ENCODE results near the gene KSR2. TPM values are rescaled to one million over a fixed set of nuclear protein-coding genes. Genes with fewer than 3 reads are reported as not detected.

KSR2 gene
- total and polyA plus RNA-seq, 10 of the 15 experiments (the other 5 are each of a cell fraction or from before 2014, with no cell fraction given) = under 0.01 to 1.5 (median 0.01) TPM; not detected in 3

DNA sequence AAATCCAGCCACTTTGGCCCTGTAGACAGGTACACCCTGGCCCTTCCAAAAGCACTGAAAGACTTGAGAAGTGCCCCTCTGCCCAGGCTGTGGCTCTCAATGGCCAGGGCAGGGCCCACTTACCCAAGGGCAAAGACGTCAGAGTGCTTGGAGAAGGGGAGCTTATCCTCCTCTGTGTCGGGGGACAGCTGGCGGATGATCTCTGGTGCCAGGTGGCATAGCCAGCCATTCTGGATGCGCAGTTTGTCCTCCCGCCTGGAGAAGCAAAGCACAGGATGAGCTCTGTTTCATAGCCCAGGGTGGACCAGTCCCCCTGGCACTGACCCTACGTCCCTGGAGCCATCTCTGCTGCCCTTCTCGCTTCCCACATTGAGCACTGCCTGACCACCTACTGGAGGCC, 492.4 kb downstream of the KSR2 start:
- Histone ChIP-seq H3K36me3 (ENCODE audit: control insufficient read depth in 2 of 2, insufficient read depth in 2 of 2, low read length in 1 of 2) (no peaks in the 10 kb centered on the region), H3K79me2 (ENCODE audit: control insufficient read depth, insufficient read depth, low read length) (no peaks in the 10 kb centered on the region), H3K4me1 (ENCODE audit: control insufficient read depth, insufficient read depth, low read length) (no peaks in the 10 kb centered on the region), H3K4me2 (ENCODE audit: control insufficient read depth, insufficient read depth) (no peak overlapping the region), H3K9ac (ENCODE audit: control insufficient read depth, insufficient read depth, low read length) (no peak overlapping the region), H3K4me3 (no peak overlapping the region), H3K27me3 (replicated peaks in 1 of 2; ENCODE audit: control insufficient read depth in 2 of 2, insufficient read depth in 2 of 2, low read length in 1 of 2) (no peaks in the 10 kb centered on the region; a peak in 1 of 4 replicates), H4K20me1 (ENCODE audit: control insufficient read depth, insufficient read depth) (no peaks in the 10 kb centered on the region), H3K9me3 (replicated peaks; ENCODE audit: control insufficient read depth, insufficient read depth, low read length) (no peaks in the 10 kb centered on the region; the same call in 2 of the 3 replicates), H2AFZ (ENCODE audit: control insufficient read depth, low read depth, low read length) (no peak overlapping the region), H3K27ac (ENCODE audit: control insufficient read depth, insufficient read depth) (no peak overlapping the region)
- intact Hi-C loops (cut with micrococcal nuclease; ENCODE audit: unreplicated experiment) (no loop called here), in situ Hi-C loops (cut with MboI) (no loop called here)
- BruUV-seq (replicated peaks) = no TSS peak
- WGBS (ENCODE audit: insufficient coverage, insufficient replicate concordance, low lambda C conversion rate, missing lambda C conversion rate) = 20% methylated on average over 7 of the region's 7 CpGs
- TF ChIP-seq CEBPB (IDR thresholded peaks at IDR 0.05; ENCODE audit: borderline replicate concordance in 1 of 2, low read depth in 2 of 2, low read length in 2 of 2) (no peak), KDM1A (IDR thresholded peaks at IDR 0.05; ENCODE audit: borderline replicate concordance) (no peak), SUPT20H (IDR thresholded peaks at IDR 0.05; ENCODE audit: borderline replicate concordance, control insufficient read depth, low read depth, low read length) (no peak)
- SMC1A ChIA-PET (ENCODE audit: uncharacterized antibody, unreplicated experiment) = no interaction called here
- CTCF ChIA-PET = no interaction called here
- POLR2A ChIA-PET = no interaction called here
- RAD21 ChIA-PET (ENCODE audit: unreplicated experiment) = no interaction called here
- FAIRE-seq (no peak), ATAC-seq (no peak), DNase-seq (ENCODE audit: low read depth, low spot score) (no peak)

DNA sequence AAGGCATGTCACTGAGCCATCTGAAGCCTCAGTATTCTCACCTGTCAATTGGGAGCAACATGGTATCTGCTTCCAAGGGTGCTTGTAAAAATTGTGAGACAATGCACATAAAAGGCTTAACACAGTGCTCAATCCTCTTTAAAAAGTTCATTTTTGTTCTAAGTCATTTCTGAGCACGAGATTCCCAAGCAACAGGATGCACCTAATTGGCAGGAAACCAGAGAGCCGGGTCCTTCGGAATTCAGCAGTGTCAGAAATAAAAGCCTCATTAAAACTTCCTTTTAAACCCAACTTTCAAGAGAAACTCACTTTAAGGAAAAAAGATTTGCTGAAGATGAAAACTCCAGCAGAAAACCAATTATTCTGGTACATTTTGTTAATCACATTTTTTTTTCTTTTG, 494.9 kb downstream of the KSR2 start:
- intact Hi-C loops (cut with micrococcal nuclease; ENCODE audit: unreplicated experiment) = no loop called here
- TF ChIP-seq, protein P1, sequence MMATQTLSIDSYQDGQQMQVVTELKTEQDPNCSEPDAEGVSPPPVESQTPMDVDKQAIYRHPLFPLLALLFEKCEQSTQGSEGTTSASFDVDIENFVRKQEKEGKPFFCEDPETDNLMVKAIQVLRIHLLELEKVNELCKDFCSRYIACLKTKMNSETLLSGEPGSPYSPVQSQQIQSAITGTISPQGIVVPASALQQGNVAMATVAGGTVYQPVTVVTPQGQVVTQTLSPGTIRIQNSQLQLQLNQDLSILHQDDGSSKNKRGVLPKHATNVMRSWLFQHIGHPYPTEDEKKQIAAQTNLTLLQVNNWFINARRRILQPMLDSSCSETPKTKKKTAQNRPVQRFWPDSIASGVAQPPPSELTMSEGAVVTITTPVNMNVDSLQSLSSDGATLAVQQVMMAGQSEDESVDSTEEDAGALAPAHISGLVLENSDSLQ (IDR thresholded peaks at IDR 0.05) = no peak
- TF ChIP-seq, protein P2, sequence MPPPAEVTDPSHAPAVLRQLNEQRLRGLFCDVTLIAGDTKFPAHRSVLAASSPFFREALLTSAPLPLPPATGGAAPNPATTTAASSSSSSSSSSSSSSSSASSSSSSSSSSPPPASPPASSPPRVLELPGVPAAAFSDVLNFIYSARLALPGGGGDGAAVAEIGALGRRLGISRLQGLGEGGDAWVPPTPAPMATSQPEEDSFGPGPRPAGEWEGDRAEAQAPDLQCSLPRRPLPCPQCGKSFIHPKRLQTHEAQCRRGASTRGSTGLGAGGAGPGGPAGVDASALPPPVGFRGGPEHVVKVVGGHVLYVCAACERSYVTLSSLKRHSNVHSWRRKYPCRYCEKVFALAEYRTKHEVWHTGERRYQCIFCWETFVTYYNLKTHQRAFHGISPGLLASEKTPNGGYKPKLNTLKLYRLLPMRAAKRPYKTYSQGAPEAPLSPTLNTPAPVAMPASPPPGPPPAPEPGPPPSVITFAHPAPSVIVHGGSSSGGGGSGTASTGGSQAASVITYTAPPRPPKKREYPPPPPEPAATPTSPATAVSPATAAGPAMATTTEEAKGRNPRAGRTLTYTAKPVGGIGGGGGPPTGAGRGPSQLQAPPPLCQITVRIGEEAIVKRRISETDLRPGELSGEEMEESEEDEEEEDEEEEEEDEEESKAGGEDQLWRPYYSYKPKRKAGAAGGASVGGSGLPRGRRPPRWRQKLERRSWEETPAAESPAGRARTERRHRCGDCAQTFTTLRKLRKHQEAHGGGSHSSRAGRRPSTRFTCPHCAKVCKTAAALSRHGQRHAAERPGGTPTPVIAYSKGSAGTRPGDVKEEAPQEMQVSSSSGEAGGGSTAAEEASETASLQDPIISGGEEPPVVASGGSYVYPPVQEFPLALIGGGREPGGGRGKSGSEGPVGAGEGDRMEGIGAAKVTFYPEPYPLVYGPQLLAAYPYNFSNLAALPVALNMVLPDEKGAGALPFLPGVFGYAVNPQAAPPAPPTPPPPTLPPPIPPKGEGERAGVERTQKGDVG (CRISPR knock-in tag; IDR thresholded peaks at IDR 0.05) = no peak
- TF ChIP-seq FOXK2 (IDR thresholded peaks at IDR 0.05) = no peak
- TF ChIP-seq, protein P3, sequence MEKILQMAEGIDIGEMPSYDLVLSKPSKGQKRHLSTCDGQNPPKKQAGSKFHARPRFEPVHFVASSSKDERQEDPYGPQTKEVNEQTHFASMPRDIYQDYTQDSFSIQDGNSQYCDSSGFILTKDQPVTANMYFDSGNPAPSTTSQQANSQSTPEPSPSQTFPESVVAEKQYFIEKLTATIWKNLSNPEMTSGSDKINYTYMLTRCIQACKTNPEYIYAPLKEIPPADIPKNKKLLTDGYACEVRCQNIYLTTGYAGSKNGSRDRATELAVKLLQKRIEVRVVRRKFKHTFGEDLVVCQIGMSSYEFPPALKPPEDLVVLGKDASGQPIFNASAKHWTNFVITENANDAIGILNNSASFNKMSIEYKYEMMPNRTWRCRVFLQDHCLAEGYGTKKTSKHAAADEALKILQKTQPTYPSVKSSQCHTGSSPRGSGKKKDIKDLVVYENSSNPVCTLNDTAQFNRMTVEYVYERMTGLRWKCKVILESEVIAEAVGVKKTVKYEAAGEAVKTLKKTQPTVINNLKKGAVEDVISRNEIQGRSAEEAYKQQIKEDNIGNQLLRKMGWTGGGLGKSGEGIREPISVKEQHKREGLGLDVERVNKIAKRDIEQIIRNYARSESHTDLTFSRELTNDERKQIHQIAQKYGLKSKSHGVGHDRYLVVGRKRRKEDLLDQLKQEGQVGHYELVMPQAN (conservative IDR thresholded peaks at IDR 0.05) = no peak
- no peak for TF ChIP-seq MTA3 (IDR thresholded peaks at IDR 0.05; ENCODE audit: borderline replicate concordance, low read length)
- TF ChIP-seq, protein P4, sequence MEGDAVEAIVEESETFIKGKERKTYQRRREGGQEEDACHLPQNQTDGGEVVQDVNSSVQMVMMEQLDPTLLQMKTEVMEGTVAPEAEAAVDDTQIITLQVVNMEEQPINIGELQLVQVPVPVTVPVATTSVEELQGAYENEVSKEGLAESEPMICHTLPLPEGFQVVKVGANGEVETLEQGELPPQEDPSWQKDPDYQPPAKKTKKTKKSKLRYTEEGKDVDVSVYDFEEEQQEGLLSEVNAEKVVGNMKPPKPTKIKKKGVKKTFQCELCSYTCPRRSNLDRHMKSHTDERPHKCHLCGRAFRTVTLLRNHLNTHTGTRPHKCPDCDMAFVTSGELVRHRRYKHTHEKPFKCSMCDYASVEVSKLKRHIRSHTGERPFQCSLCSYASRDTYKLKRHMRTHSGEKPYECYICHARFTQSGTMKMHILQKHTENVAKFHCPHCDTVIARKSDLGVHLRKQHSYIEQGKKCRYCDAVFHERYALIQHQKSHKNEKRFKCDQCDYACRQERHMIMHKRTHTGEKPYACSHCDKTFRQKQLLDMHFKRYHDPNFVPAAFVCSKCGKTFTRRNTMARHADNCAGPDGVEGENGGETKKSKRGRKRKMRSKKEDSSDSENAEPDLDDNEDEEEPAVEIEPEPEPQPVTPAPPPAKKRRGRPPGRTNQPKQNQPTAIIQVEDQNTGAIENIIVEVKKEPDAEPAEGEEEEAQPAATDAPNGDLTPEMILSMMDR (IDR thresholded peaks at IDR 0.05 in 2 of 3, conservative IDR thresholded peaks at IDR 0.05 in 1 of 3; ENCODE audit: control insufficient read depth in 2 of 3, extremely low read depth in 1 of 3, insufficient read depth in 1 of 3, low read depth in 3 of 3, low read length in 3 of 3) = no peak

More for the DNA sequence above, 494.9 kb downstream of the KSR2 start:
- ATAC-seq (no peak), FAIRE-seq (no peak), DNase-seq (ENCODE audit: low read depth, low spot score) (no peak)
- H3K4me1 ChIP-seq (ENCODE audit: control insufficient read depth, insufficient read depth, low read length) = no peaks in the 10 kb centered on the region
- H3K79me2 ChIP-seq (ENCODE audit: control insufficient read depth, insufficient read depth, low read length) = no peaks in the 10 kb centered on the region
- no TSS peak for BruUV-seq (replicated peaks)
- H3K36me3 ChIP-seq (ENCODE audit: control insufficient read depth in 2 of 2, insufficient read depth in 2 of 2, low read length in 1 of 2) = no peaks in the 10 kb centered on the region
- H3K27ac ChIP-seq (ENCODE audit: control insufficient read depth, insufficient read depth) = no peak overlapping the region
- H3K4me2 ChIP-seq (ENCODE audit: control insufficient read depth, insufficient read depth) = no peak overlapping the region
- no peaks in the 10 kb centered on the region for H4K20me1 ChIP-seq (ENCODE audit: control insufficient read depth, insufficient read depth)
- H3K27me3 ChIP-seq (replicated peaks in 1 of 2; ENCODE audit: control insufficient read depth in 2 of 2, insufficient read depth in 2 of 2, low read length in 1 of 2) = no peaks in the 10 kb centered on the region; a peak in 1 of 4 replicates
- SMC1A ChIA-PET (ENCODE audit: uncharacterized antibody, unreplicated experiment) = no interaction called here
- H2AFZ ChIP-seq (ENCODE audit: control insufficient read depth, low read depth, low read length) = no peak overlapping the region
- no peak overlapping the region for H3K4me3 ChIP-seq
- H3K9ac ChIP-seq (ENCODE audit: control insufficient read depth, insufficient read depth, low read length) = no peak overlapping the region
- CTCF ChIA-PET = no interaction called here
- in situ Hi-C loops (cut with MboI) = no loop called here
- WGBS (ENCODE audit: insufficient coverage, insufficient replicate concordance, low lambda C conversion rate, missing lambda C conversion rate) = 0% methylated on average over 3 of the region's 3 CpGs
- no peaks in the 10 kb centered on the region; the same call in 2 of the 3 replicates for H3K9me3 ChIP-seq (replicated peaks; ENCODE audit: control insufficient read depth, insufficient read depth, low read length)
- POLR2A ChIA-PET = no interaction called here
- RAD21 ChIA-PET (ENCODE audit: unreplicated experiment) = no interaction called here

Measured in GM12878 (cell line).